NCI-H345 (cell line): ENCODE results near the gene OR13C3.
"Not testable (repeated sequence)": the region's sequence is repeated elsewhere in the genome, so short reads cannot be mapped to it uniquely, and the experiment has no call there.

ENCODE experiments used
- DNase-seq: peaks from one replicate; lab custom pipeline; 2025; lab: John Stamatoyannopoulos, UW

OR13C3 gene

DNA sequence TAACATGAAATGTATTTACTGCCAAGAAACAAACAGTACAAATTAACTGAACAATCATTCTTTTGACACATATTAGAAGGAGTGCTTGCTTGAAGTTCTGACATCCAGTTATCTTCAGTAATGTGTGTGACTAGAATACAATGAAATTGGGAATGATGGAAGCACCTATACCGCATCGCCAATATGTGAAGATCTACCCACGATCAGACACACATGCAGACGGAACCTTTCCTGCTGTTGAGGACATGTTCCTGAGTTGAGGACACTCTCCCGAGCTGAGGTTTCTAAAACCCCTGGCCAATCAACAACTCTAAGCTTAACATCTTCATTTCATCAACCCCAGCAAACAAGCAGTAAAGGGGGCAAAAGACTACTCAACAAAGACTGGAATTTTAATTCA, at the start of gene OR13C3:
Gene OR13C3, minus strand, starts transcription at position 101 of the 400 bp plus-strand sequence. CDS start 133 bp downstream, outside the sequence.
- DNase-seq = no peak

DNA sequence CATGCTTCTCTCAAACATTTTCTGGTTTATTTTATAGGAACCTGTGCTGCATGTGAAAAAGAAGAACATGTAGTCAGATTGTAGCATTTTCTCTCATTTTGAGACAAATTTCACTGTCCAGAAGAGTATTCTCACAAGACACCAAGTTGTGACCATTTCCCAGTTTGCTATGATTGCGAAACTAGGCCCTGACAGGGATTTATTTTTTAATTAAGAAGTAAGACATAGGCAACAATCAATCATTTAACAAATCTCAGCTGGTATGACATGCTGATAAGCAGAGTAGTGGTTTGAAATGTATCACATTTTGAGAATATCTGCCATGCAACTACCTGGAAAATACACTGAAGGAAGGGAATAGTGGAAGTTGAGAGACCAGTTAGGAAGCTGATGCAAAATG, 43.9 kb upstream of the OR13C3 start:
- DNase-seq = no peak

- no peak for DNase-seq
Observed at GRCh38 chr9:104577263-104577662, 40.6 kb upstream of the OR13C3 start.

DNA sequence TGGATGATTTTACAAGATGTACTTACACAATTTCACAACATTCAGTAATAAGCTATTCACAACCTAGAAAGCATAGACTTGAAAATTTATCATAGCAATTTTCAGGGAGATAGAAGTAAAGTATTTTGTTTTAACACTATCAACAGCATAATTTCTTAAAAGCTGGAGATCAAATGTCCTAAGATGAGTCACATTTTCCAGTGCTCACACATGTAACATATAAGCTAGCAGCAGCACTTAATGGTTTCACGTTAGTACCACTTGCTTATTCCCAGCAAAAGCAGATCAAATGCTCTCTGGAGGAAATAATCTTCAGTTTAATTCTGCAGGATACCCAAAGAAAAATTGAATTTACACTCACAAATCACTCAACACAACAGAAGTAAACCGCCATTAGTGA, 38.8 kb upstream of the OR13C3 start:
- DNase-seq = no peak

GRCh38 chr9:104572612-104573011, 36.0 kb upstream of the OR13C3 start:
- no peak for DNase-seq

DNA sequence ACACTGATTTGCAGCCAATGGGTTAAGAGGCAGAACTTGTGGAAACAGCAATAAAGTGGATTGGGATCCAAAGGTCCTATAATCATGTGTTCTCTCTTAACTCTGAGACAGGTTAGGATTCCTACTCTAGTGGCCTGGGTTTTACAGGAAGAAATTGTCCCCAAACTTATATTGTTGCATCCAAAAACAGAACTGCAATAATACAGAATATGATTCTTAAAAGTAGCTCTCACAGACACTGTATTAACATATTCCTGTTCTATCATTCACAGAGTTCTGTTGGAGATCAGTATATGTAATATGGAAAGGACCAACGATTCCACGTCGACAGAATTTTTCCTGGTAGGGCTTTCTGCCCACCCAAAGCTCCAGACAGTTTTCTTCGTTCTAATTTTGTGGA, 32.2 kb upstream of the OR13C3 start, which contains the start of gene OR13C8:
Gene OR13C8, plus strand, starts transcription at position 301 of the 400 bp plus-strand sequence. Its CDS starts 0 bp downstream, at position 301.
- no peak for DNase-seq

DNA sequence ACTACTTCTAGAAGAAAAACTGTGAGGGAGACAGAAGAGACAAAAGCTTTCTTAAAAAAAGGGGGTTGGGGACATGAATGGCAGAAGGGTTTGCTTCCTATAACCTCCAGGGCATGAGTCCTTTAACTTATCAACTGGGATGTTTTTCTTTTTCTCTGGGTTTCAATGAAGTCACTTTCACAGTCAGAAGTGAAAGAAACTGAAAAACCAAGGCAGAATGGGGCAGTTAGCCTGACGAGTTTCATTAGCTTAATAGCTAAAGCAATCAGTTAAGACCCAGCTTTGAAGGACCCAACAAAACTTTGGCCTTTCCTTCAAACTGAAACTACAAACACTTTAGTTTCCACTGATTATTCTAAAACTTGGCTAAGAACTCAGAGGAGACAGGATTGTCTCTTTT, 27.7 kb upstream of the OR13C3 start:
- no peak for DNase-seq

DNA sequence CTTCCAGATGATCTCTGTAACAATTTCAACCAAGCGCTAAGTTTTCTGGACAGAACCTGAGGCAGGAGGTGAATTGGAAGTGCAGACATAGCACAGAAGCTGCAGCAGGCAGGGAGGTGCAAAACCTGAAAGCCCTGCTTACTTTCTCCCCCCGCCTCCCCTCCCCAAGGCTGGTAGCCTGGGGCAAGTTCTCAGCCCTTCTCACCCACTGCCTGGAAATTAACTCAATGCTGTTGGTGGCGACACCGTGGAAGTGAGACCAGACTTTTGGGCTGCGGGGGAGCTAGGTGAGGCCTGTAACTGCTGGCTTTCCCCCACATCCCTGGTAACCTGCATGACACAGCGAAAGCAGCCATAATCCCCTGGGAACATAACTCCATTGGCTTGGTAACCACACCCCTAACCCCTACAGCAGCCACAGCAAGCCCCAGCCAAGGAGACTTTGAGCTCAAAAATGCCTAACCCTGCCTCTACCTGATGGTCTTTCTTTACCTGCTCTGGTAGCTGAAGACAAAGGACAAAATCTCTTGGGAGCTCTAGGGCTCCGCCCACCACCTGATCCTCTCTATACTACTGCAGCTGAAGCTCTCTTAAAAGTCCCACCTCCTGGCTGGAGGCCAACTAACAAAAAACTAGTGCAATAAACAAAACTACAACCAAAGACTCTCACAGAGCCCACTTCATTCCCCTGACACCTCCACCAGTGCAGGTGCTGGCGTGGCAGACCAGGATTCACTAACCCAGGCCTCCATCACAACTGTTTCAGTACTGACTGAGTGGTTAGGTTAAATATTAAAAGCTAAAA, 20.4 kb upstream of the OR13C3 start:
- peak; percentile 60 for DNase-seq

DNA sequence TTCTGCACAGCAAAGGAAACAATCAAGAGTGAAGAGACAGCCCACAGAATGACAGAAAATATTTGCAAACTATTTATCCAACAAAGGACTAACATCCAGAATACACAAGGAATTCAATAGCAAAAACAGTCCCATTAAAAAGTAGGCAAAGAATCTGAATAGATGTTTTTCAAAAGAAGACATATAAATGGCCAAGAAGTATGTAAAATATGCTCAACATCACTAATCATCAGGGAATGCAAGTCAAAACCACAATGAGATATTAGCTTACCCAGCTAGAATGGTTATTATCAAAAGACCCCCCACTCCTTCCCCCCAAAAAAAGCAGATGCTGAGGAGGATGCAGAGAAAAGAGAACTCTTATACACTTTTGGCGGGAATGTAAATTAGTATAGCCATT, 18.9 kb upstream of the OR13C3 start:
- no peak for DNase-seq

- DNase-seq = no peak
Observed at GRCh38 chr9:104553261-104553660, 16.6 kb upstream of the OR13C3 start.

- no peak for DNase-seq
Observed at GRCh38 chr9:104544644-104545043, 8.0 kb upstream of the OR13C3 start.

GRCh38 chr9:104539275-104539674, 2.6 kb upstream of the OR13C3 start:
- DNase-seq = no peak

GRCh38 chr9:104527109-104527508, 9.5 kb downstream of the OR13C3 start, which contains the start of gene OR13C4:
Gene OR13C4 (minus strand): TSS chr9:104527209. CDS start chr9:104527209, 0 bp downstream.
- no peak for DNase-seq

- DNase-seq = not testable (repeated sequence)
Observed at GRCh38 chr9:104520241-104520640, 16.4 kb downstream of the OR13C3 start.

- DNase-seq = no peak
Observed at GRCh38 chr9:104514901-104515300, 21.8 kb downstream of the OR13C3 start.

- no peak for DNase-seq
Observed at GRCh38 chr9:104506565-104506964, 30.1 kb downstream of the OR13C3 start.

- no peak for DNase-seq
Observed at GRCh38 chr9:104503963-104504362, 32.7 kb downstream of the OR13C3 start, which contains the start of gene OR13F1. Gene OR13F1 (plus strand): TSS chr9:104504263. CDS start chr9:104504263, 0 bp downstream.

GRCh38 chr9:104503440-104503839, 33.2 kb downstream of the OR13C3 start:
- DNase-seq = no peak

- DNase-seq = no peak
Observed at GRCh38 chr9:104494808-104495207, 41.8 kb downstream of the OR13C3 start.
